HL-60 (cell line): ENCODE data around the gene PLS3.

ENCODE experiments used
- DNase-seq, 2 experiments: peaks; one replicate each; pipeline ENCODE4 v3.0.0-alpha.2; 2010 to 2020; ENCODE audit warnings: low read depth in 1 of 2, low spot score in 1 of 2
- H3K27ac ChIP-seq: fragments of 250-450 bp; sonication (Bioruptor Pico); replicated peaks from 2 replicates; pipeline ENCODE4 v1.5.1; 2020; ENCODE audit warnings: mild to moderate bottlenecking, moderate library complexity
- H3K27me3 ChIP-seq: fragments of 250-450 bp; sonication (Bioruptor Pico); 2 replicates; pipeline ENCODE4 v1.5.1; 2021; ENCODE audit warnings: mild to moderate bottlenecking, moderate library complexity; ENCODE audit not compliant: insufficient read depth, poor library complexity, severe bottlenecking
- H3K4me3 ChIP-seq: replicated peaks from 2 replicates; pipeline ENCODE4 v1.5.1; 2011; ENCODE audit warnings: mild to moderate bottlenecking, control low read depth, low read length; ENCODE audit not compliant: insufficient read depth
- CTCF ChIP-seq: IDR thresholded peaks from one replicate; pipeline ENCODE4 v1.5.1; 2011; ENCODE audit warnings: low read length, control low read depth, inconsistent platforms; ENCODE audit not compliant: insufficient read depth
- GABPA ChIP-seq: IDR thresholded peaks from 2 replicates; pipeline ENCODE4 v1.6.1; 2012; ENCODE audit warnings: low read depth
- POLR2AphosphoS5 ChIP-seq: IDR thresholded peaks from 2 replicates; pipeline ENCODE4 v1.6.1; 2012; ENCODE audit warnings: low read depth
- REST ChIP-seq: IDR thresholded peaks from 2 replicates; pipeline ENCODE4 v1.6.1; 2012; ENCODE audit warnings: low read depth; ENCODE audit not compliant: insufficient replicate concordance
- SPI1 ChIP-seq: IDR thresholded peaks from 2 replicates; pipeline ENCODE4 v1.6.1; 2012; ENCODE audit warnings: low read depth, mild to moderate bottlenecking, borderline replicate concordance

Gene PLS3

GRCh38 chrX:115560211-115560977 lies 580 bp upstream of the PLS3 start:
- Histone ChIP-seq H3K27ac (no peak overlapping the region), H3K27me3 (peaks cover 32% of the 10 kb centered on the region), H3K4me3 (no peak overlapping the region)
- no peak for TF ChIP-seq CTCF
- no peak for TF ChIP-seq REST
- no peak for TF ChIP-seq POLR2AphosphoS5
- no peak for TF ChIP-seq SPI1
- no peak for DNase-seq

GRCh38 chrX:115561605-115562479 lies 868 bp downstream of the PLS3 start:
- DNase-seq: no peak
- Histone ChIP-seq H3K27me3 (peaks cover 32% of the 10 kb centered on the region), H3K27ac (no peak overlapping the region), H3K4me3 (no peak overlapping the region)
- TF ChIP-seq REST (no peak), CTCF (no peak), POLR2AphosphoS5 (no peak), GABPA (no peak)

- no peak for DNase-seq
Measured at GRCh38 chrX:115562480-115562847, 1.5 kb downstream of the PLS3 start.

More at GRCh38 chrX:115562480-115562847, 1.5 kb downstream of the PLS3 start:
- Histone ChIP-seq H3K4me3 (no peak overlapping the region), H3K27ac (no peak overlapping the region), H3K27me3 (peaks cover 32% of the 10 kb centered on the region)
- no peak for TF ChIP-seq GABPA
- TF ChIP-seq REST: no peak
- TF ChIP-seq CTCF: no peak
- no peak for TF ChIP-seq SPI1
- TF ChIP-seq POLR2AphosphoS5: no peak
